ENCODE results near the gene ATP7B. TPM values are rescaled to one million over a fixed set of nuclear protein-coding genes. Genes with fewer than 3 reads are reported as not detected.

ATP7B gene
- total RNA-seq, 1 experiment from 2014 or later, result 4.4 TPM

DNA sequence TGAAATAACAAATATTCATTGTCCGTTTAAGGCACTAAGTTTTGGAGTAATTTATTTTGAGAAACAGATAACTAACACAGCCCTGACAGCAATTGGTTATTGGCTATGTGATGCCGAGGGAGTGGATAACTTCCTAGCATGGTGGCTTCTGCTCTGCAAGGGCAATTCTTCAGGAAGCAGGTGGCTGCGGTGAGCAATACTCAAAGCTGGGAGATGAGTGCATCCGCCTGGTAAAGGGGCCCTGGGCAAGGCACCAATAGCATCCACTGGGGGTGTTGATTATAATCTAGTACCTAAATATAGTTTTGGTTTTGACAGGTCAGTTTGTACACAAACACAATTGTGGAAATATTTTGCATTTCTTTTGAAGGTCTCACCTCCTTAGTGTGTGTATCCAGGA lies 108.5 kb downstream of the ATP7B start:
- Histone ChIP-seq H3K27ac (ENCODE audit: low read length) (no peak overlapping the region), H3K79me2 (ENCODE audit: low read length) (no peaks in the 10 kb centered on the region), H3K4me2 (ENCODE audit: low read length) (no peak overlapping the region), H3K4me1 (ENCODE audit: insufficient read depth, low read length) (no peaks in the 10 kb centered on the region; the same call in 1 of the 2 replicates), H3K4me3 (ENCODE audit: low read length) (no peak overlapping the region), H2AFZ (ENCODE audit: low read length) (no peak overlapping the region), H3K36me3 (ENCODE audit: low read depth, low read length) (no peaks in the 10 kb centered on the region), H3K9me2 (replicated peaks; ENCODE audit: low read length) (no peaks in the 10 kb centered on the region), H3K27me3 (ENCODE audit: low read length) (no peaks in the 10 kb centered on the region), H4K20me1 (ENCODE audit: low read length) (no peaks in the 10 kb centered on the region), H3K9ac (ENCODE audit: low read length) (no peak overlapping the region), H3F3A (ENCODE audit: low read length, unreplicated experiment) (no peaks in the 10 kb centered on the region), H3K9me3 (ENCODE audit: low read length) (no peaks in the 10 kb centered on the region)
- POLR2A ChIA-PET (ENCODE audit: unreplicated experiment), result no interaction called here
- CTCF ChIA-PET, result no interaction called here
- DNase-seq (no peak), ATAC-seq (no peak)
- BruUV-seq (replicated peaks), result no TSS peak
- intact Hi-C loops (cut with micrococcal nuclease), result no loop called here
- no peak for TF ChIP-seq EZH2phosphoT487 (IDR thresholded peaks at IDR 0.05; ENCODE audit: borderline replicate concordance, low read length)
- TF ChIP-seq EZH2 (IDR thresholded peaks at IDR 0.05; ENCODE audit: low read length, unreplicated experiment), result no peak
- TF ChIP-seq, protein P1, sequence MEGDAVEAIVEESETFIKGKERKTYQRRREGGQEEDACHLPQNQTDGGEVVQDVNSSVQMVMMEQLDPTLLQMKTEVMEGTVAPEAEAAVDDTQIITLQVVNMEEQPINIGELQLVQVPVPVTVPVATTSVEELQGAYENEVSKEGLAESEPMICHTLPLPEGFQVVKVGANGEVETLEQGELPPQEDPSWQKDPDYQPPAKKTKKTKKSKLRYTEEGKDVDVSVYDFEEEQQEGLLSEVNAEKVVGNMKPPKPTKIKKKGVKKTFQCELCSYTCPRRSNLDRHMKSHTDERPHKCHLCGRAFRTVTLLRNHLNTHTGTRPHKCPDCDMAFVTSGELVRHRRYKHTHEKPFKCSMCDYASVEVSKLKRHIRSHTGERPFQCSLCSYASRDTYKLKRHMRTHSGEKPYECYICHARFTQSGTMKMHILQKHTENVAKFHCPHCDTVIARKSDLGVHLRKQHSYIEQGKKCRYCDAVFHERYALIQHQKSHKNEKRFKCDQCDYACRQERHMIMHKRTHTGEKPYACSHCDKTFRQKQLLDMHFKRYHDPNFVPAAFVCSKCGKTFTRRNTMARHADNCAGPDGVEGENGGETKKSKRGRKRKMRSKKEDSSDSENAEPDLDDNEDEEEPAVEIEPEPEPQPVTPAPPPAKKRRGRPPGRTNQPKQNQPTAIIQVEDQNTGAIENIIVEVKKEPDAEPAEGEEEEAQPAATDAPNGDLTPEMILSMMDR (conservative IDR thresholded peaks at IDR 0.05; ENCODE audit: low read depth, low read length), result no peak

DNA sequence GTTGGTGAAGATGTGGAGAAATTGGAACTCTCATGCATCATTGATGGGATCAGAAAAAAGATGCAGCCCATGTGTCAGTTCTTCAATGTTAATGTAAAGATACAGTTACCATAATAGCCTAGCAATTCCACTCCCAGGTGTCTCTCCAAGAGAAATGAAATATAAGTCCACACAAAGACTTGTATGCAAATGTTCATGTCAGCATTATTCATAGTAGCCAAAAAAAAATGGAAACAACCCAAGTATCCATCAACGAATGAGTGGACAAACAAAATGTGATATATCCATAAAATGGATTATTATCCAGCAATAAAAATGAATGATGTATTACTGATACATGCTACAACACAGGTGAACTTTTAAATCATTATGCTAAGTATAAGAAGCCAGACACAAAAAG lies 110.8 kb downstream of the ATP7B start:
- no peak for ATAC-seq
- Histone ChIP-seq H2AFZ (ENCODE audit: low read length) (no peak overlapping the region), H3K79me2 (ENCODE audit: low read length) (no peaks in the 10 kb centered on the region), H3K9ac (ENCODE audit: low read length) (no peak overlapping the region), H3K4me3 (ENCODE audit: low read length) (no peak overlapping the region), H4K20me1 (ENCODE audit: low read length) (no peaks in the 10 kb centered on the region), H3K4me1 (ENCODE audit: insufficient read depth, low read length) (no peaks in the 10 kb centered on the region), H3K27ac (ENCODE audit: low read length) (no peak overlapping the region), H3K27me3 (ENCODE audit: low read length) (no peaks in the 10 kb centered on the region), H3K4me2 (ENCODE audit: low read length) (no peak overlapping the region), H3K36me3 (ENCODE audit: low read depth, low read length) (no peaks in the 10 kb centered on the region; the same call in 1 of the 2 replicates), H3K9me3 (ENCODE audit: low read length) (no peaks in the 10 kb centered on the region), H3F3A (ENCODE audit: low read length, unreplicated experiment) (no peaks in the 10 kb centered on the region), H3K9me2 (replicated peaks; ENCODE audit: low read length) (no peaks in the 10 kb centered on the region)
- intact Hi-C loops (cut with micrococcal nuclease), result no loop called here
- TF ChIP-seq EZH2phosphoT487 (IDR thresholded peaks at IDR 0.05; ENCODE audit: borderline replicate concordance, low read length), result no peak
- TF ChIP-seq EZH2 (IDR thresholded peaks at IDR 0.05; ENCODE audit: low read length, unreplicated experiment), result no peak
- TF ChIP-seq, protein P1 (conservative IDR thresholded peaks at IDR 0.05; ENCODE audit: low read depth, low read length), result no peak
- no peak for DNase-seq
- BruUV-seq (replicated peaks), result no TSS peak
- ChIA-PET POLR2A (ENCODE audit: unreplicated experiment) (no interaction called here), CTCF (no interaction called here)

Measured in PC-3 (cell line).